Hematopoietic multipotent progenitor cell (in vitro differentiated cells): ENCODE data around the gene ADGRF3. TPM values are rescaled to one million over a fixed set of nuclear protein-coding genes. Genes with fewer than 3 reads are reported as not detected.
"Not testable (repeated sequence)": the region's sequence is repeated elsewhere in the genome, so short reads cannot be mapped to it uniquely, and the experiment has no call there.

Source experiments
- DNase-seq, 3 donors: peaks; one replicate each; pipeline ENCODE4 v3.0.0-alpha.2; 2011 to 2015; ENCODE audit warnings: low read depth in 2 of 3, low spot score in 2 of 3
- total RNA-seq: library from RNA; depleted of rRNA; stranded (reverse); fragments of >200 nt; gene quantifications from one replicate; pipeline ENCODE4 v1.2.3, GENCODE V29; 2012

ADGRF3 gene
- total RNA-seq, 1 donor = 1.1 TPM

- no peak for DNase-seq
Measured at GRCh38 chr2:26283606-26284005, 63.0 kb downstream of the ADGRF3 start.

DNA sequence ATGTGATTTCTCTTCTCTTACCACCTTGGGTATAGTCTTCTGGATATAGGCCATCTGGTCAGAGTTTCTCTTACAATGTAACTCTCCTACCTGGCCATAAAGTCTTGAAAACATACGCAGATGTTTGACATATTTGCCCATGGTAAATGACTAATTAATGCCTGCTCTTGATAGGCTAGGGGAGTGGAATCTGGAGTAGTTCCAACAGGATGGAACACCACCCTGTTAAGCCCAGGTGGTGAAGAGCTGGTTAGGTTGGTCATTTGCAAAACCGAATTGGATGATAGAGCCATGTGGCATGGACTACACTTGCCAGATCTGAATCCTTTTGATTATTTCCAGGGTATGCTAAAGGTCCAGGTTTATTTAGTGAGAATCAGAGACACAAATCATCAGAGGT is 65.4 kb downstream of the ADGRF3 start:
- no peak for DNase-seq

GRCh38 chr2:26279886-26280285 is 66.7 kb downstream of the ADGRF3 start:
- no peak for DNase-seq

DNA sequence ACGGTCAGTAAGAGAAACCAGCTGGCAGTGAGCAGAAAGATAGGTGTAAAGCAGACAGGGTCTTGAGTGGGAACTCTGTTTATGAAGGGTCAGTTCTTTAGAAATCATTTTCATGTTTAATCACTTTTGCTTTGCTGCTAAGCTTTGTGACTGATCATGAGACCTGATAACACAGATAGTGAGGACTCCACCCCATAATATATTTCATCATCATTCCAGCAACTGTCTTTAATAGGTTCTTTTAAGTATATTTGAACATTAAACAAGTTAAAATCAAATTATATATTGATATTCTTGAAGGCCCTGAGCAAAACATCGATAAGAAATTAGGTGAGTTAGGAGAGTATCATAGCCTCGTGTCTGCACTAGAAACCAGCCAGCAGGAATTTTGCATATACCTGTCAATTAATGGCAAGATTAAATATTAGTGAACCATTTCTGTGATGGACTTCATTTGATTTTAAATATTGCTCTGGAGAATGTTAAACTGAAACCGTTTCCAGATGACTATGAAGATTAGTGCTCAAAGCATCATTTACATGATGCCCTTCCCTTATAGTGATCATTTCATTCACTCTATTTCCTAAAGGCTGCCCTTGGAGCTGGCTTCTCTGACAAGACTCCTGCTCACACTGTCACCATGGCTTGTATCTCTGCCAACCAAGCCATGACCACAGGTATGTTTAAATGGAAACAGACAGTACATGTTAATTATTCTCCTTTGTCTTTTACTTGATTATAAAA is 69.9 kb downstream of the ADGRF3 start:
- no peak for DNase-seq

- no peak for DNase-seq
Measured at GRCh38 chr2:26274058-26274613, 72.5 kb downstream of the ADGRF3 start.

DNA sequence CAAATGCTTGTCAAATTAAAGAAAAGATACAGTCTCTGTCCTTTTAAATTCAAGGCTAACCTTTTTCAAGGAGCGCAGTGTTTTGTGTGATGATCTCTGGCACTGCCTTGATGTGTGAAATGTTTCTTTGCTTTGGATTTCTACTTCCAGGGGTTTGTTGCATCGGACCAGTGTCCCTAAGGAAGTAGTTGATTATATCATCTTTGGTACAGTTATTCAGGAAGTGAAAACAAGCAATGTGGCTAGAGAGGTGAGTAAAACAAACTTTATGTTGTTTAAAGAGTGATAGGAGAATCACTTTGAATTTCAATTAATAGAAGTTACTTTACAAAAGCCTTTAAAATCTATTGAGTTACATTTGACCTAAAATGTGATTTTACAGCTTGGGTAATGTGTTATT is 73.1 kb downstream of the ADGRF3 start:
- no peak for DNase-seq

- no peak for DNase-seq
Measured at GRCh38 chr2:26270373-26270772, 76.2 kb downstream of the ADGRF3 start.

- DNase-seq = no peak
Measured at GRCh38 chr2:26269571-26270158, 76.9 kb downstream of the ADGRF3 start.

DNA sequence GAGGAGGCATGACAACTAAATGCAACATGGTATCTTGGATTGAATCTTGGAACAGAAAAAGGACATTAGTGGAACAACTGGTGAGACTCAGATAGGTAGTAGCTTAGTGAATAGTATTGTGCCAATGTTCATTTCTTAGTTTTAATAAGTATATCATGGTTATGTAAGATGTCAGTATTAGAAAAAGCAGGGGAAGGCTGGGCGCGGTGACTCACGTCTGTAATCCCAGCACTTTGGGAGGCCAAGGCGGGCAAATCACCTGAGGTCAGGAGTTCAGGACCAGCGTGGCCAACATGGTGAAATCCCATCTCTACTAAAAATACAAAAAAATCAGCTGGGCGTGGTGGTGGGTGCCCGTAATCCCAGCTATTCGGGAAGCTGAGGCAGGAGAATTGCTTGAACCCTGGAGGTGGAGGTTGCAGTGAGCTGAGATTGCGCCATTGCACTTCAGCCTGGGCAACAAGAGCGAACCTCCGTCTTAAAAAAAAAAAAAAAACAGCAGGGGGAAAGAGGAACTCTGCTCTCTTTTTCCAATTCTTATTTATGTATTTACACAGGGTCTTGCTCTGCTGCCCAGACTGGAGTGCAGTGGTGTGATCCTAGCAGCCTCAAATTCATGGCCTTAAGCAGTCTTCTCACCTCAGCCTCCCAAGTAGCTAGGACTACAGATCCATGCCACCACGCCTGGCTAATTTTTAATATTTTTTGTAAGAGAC is 77.8 kb downstream of the ADGRF3 start:
- not testable (repeated sequence) for DNase-seq

DNA sequence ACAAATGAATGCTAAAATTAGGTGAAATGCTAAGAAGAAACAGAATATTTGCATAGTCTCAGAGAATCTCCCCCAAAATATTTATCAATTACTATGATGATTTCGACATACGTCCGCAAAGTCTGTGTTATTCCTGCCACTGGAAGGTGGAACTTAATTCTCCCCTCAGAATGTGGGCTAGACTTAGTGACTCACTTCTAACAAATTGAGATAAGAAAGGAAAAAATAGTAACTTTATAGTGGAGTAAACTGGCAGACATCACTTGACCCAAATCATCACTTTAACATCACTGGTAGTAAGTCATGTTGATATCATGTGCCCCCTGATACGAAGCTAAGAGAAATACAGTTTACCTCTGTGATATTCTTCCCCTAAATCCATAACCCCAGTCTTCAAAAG is 78.4 kb downstream of the ADGRF3 start:
- no peak for DNase-seq

DNA sequence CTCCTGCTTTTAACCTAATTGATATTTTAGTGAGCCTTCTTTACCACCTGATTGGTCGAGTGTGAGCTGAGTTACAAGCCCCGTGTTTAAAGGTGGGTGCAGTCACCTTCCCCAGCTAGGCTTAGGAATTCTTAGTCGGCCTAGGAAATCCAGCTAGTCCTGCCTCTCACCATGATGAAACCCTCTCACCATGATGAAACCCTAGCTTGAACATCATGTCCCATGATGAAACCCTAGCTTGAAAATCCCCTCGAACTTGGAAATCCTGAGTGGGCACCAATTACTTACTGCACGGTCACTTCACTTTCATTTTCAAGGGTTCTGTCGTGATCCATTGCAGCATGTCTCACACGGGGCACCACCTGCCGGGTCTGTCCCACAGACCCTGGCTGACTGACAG is 87.8 kb downstream of the ADGRF3 start:
- DNase-seq = not testable (repeated sequence)

Other genes starting within 250 kb of the ADGRF3 start
- gene GAREM2, start 173.7 kb downstream of the ADGRF3 start, total RNA-seq = 0.54 TPM
- 111 TPM for gene HADHA, start 102.2 kb downstream of the ADGRF3 start, total RNA-seq
- 82.9 TPM for gene HADHB, start 101.8 kb downstream of the ADGRF3 start, total RNA-seq
- gene SELENOI, start 646 bp downstream of the ADGRF3 start, total RNA-seq = 24.5 TPM
- gene DRC1, start 55.1 kb upstream of the ADGRF3 start, total RNA-seq = not detected
- gene OTOF, start 131.3 kb upstream of the ADGRF3 start, total RNA-seq = 0.27 TPM